ENCODE results near the gene SMIM13. TPM values are rescaled to one million over a fixed set of nuclear protein-coding genes. Genes with fewer than 3 reads are reported as not detected.

Gene SMIM13
- polyA plus RNA-seq, 2 donors = 2.1 to 2.9 TPM

DNA sequence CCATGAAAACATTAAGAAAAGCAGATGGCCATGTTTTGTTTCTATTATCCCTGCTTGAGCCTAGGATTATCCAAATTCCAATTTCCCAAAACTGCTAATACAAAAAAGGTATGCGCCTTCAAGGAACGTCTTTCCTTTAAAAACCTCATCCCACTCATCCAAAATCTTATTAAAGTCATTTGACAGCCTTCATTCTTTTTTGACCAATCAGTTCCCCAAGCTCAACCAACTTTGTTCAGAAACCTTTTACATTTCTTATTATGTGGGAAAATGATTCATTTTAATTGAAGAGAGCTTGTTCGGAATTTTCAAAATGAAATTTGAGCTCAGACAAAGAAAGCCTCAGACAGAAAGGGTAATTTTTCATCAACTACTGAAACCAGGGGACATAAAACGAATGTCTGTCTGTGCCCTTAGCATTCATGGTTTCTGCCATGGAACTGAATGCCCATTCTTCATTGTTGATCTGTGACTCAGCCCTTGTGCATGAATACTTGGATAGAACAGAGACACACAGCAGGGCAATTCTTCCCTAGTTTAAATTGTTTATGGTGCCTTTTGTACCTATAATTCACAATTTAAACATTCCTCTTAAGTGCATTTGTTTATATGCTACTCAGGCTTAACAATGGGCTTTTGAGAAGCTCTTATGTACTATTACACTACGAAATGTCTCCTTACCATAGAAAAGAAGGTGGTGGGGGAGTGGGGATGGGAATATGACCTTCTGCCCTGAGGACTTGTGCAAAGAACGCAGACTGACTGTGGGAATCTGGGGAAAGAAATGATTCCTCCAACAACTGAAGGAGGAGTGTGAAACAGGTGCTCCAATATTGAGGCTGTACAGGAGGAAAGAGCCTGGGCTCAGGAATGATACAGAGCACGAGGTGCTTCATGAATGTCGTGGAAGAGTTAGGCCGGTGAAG, 67.7 kb downstream of the SMIM13 start:
- no peaks in the 10 kb centered on the region for H3K36me3 ChIP-seq (ENCODE audit: control insufficient read depth in 2 of 2, insufficient read depth in 2 of 2, low read length in 1 of 2)
- no peaks in the 10 kb centered on the region for H3K9me3 ChIP-seq (ENCODE audit: control insufficient read depth in 2 of 2, insufficient read depth in 1 of 2, low read depth in 1 of 2, low read length in 1 of 2)
- WGBS, 2 donors = 82 to 91% methylated on average over 9 of the region's 9 CpGs
- H3K27ac ChIP-seq (ENCODE audit: low read depth in 2 of 2, low read length in 1 of 2) = no peak overlapping the region
- no peak overlapping the region for H3K4me3 ChIP-seq (ENCODE audit: low read depth in 1 of 2, low read length in 2 of 2)
- no peaks in the 10 kb centered on the region for H3K27me3 ChIP-seq (ENCODE audit: control insufficient read depth in 1 of 2, insufficient read depth in 2 of 2, low read length in 2 of 2)
- H3K4me1 ChIP-seq (ENCODE audit: control insufficient read depth in 2 of 2, insufficient read depth in 2 of 2, low read length in 1 of 2) = no peaks in the 10 kb centered on the region

DNA sequence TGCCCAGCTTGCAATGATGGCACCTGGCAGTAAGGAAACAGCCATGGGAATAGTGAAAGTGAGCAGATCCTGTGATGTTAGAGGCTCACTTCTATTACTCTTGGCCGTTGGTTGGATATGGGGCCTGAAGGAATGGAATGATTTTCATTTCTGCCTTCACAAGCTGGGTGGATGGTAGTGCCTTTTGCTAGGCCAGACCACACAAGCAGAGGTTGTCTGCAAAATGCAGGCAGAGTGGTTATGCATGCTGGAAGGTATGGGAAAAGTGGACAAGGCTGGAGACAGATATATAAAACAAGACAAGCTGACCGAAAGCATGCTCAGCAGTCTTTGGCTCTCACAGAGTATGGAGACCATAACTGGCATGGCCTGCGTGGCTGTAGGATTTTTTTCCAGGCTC, 68.6 kb downstream of the SMIM13 start:
- WGBS, 2 donors = 92 to 95% methylated on average over 3 of the region's 3 CpGs
- H3K27me3 ChIP-seq (ENCODE audit: control insufficient read depth in 1 of 2, insufficient read depth in 2 of 2, low read length in 2 of 2) = no peaks in the 10 kb centered on the region
- H3K36me3 ChIP-seq (ENCODE audit: control insufficient read depth in 2 of 2, insufficient read depth in 2 of 2, low read length in 1 of 2) = no peaks in the 10 kb centered on the region
- H3K4me3 ChIP-seq (ENCODE audit: low read depth in 1 of 2, low read length in 2 of 2) = no peak overlapping the region
- H3K27ac ChIP-seq (ENCODE audit: low read depth in 2 of 2, low read length in 1 of 2) = no peak overlapping the region
- H3K4me1 ChIP-seq (ENCODE audit: control insufficient read depth in 2 of 2, insufficient read depth in 2 of 2, low read length in 1 of 2) = no peaks in the 10 kb centered on the region
- H3K9me3 ChIP-seq (ENCODE audit: control insufficient read depth in 2 of 2, insufficient read depth in 1 of 2, low read depth in 1 of 2, low read length in 1 of 2) = no peaks in the 10 kb centered on the region

DNA sequence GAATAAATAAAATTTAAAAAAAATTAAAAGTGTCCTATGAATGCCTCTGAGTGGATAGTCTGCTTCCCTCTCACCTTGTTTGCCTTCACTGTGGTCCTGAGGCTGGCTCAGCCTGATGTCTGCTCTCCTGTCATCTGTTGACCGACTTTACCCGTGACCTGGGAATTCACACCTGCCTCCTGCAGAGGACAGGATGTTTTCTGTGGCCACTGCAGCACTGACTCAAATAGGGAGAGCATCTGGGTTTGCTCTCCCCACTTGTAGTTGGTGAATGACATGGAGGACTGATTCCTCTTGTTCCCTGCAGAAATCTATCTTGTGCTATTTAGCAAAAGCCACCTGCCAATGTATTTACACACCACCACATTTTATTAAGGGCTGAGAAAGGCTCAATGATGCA, 70.3 kb downstream of the SMIM13 start:
- H3K4me1 ChIP-seq (ENCODE audit: control insufficient read depth in 2 of 2, insufficient read depth in 2 of 2, low read length in 1 of 2) = no peaks in the 10 kb centered on the region
- WGBS, 2 donors = 76 to 95% methylated on average over 2 of the region's 2 CpGs
- no peaks in the 10 kb centered on the region for H3K36me3 ChIP-seq (ENCODE audit: control insufficient read depth in 2 of 2, insufficient read depth in 2 of 2, low read length in 1 of 2)
- no peak overlapping the region for H3K4me3 ChIP-seq (ENCODE audit: low read depth in 1 of 2, low read length in 2 of 2)
- H3K9me3 ChIP-seq (ENCODE audit: control insufficient read depth in 2 of 2, insufficient read depth in 1 of 2, low read depth in 1 of 2, low read length in 1 of 2) = no peaks in the 10 kb centered on the region
- H3K27ac ChIP-seq (ENCODE audit: low read depth in 2 of 2, low read length in 1 of 2) = no peak overlapping the region
- H3K27me3 ChIP-seq (ENCODE audit: control insufficient read depth in 1 of 2, insufficient read depth in 2 of 2, low read length in 2 of 2) = no peaks in the 10 kb centered on the region

DNA sequence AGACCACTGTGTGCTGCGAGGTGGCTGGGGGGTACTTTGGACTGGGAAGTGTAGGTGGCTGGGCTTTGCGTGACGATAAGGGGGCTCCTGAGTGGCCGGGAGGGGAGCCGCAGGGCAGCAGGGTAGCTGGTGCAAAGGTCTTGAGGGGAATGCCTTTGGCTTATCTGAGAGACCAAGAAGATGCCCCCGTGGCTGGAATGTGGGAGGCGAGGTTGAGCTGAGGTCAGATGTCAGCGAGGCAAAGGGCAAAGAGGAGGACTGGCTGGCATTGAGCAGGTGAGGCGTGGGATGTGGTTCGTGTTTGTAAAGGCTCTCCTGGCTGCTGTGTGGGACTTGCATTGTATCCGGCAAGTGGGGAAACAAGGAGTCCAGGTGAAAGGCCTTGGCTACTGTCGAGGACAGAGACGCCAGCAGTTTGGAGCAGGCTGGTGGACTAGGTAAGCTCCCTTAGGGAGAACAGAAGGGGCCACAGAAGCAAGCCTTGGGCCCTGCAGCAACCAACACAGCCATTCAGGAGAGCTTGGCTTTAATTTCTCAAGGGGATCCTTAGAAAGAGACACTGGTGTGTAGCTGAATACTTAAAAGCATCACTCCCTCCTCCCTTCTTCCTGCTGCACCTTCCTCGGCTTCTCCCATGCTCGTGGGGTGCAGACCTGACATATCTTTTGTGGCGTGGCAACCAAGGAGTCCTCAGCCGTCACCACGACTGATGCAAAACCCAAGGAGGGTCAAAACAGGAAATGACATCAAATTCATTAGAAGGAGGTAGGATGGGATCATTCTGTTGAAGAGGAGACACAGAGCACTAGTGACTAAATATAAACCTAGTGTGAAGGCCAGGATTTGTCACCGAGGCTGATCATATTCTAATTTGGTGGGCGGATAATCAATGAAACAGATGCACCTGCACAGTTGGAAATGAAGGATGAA, 71.3 kb downstream of the SMIM13 start:
- no peaks in the 10 kb centered on the region for H3K4me1 ChIP-seq (ENCODE audit: control insufficient read depth in 2 of 2, insufficient read depth in 2 of 2, low read length in 1 of 2)
- 85 to 88% methylated on average over 20 of the region's 20 CpGs for WGBS, 2 donors
- H3K4me3 ChIP-seq (ENCODE audit: low read depth in 1 of 2, low read length in 2 of 2) = no peak overlapping the region
- H3K36me3 ChIP-seq (ENCODE audit: control insufficient read depth in 2 of 2, insufficient read depth in 2 of 2, low read length in 1 of 2) = no peaks in the 10 kb centered on the region
- no peaks in the 10 kb centered on the region for H3K9me3 ChIP-seq (ENCODE audit: control insufficient read depth in 2 of 2, insufficient read depth in 1 of 2, low read depth in 1 of 2, low read length in 1 of 2)
- H3K27ac ChIP-seq (ENCODE audit: low read depth in 2 of 2, low read length in 1 of 2) = no peak overlapping the region
- H3K27me3 ChIP-seq (ENCODE audit: control insufficient read depth in 1 of 2, insufficient read depth in 2 of 2, low read length in 2 of 2) = no peaks in the 10 kb centered on the region

DNA sequence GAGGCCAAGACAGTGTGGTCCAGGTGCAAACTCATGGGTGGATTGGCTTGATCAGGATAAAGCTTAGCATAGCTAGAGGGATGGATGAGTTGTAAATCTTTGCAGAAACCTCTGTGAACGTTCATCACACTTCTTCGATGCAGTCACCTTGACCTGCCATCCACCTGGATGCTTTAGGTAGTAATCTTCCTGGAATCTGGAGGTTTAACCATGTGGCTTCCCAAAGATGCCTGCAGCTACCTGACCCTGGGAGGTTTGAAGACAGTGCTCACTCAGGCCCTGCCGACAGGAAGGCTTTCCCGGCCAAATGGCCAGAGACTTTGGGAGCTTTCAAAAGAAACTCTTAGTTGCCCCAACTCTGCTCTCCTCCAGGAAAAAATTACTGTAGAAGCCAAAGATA, 73.3 kb downstream of the SMIM13 start:
- Histone ChIP-seq H3K4me1 (ENCODE audit: control insufficient read depth in 2 of 2, insufficient read depth in 2 of 2, low read length in 1 of 2) (no peaks in the 10 kb centered on the region), H3K9me3 (ENCODE audit: control insufficient read depth in 2 of 2, insufficient read depth in 1 of 2, low read depth in 1 of 2, low read length in 1 of 2) (no peaks in the 10 kb centered on the region), H3K4me3 (ENCODE audit: low read depth in 1 of 2, low read length in 2 of 2) (no peak overlapping the region), H3K27me3 (ENCODE audit: control insufficient read depth in 1 of 2, insufficient read depth in 2 of 2, low read length in 2 of 2) (no peaks in the 10 kb centered on the region), H3K27ac (ENCODE audit: low read depth in 2 of 2, low read length in 1 of 2) (no peak overlapping the region), H3K36me3 (ENCODE audit: control insufficient read depth in 2 of 2, insufficient read depth in 2 of 2, low read length in 1 of 2) (no peaks in the 10 kb centered on the region)
- 36 to 65% methylated on average over 4 of the region's 4 CpGs for WGBS, 2 donors

DNA sequence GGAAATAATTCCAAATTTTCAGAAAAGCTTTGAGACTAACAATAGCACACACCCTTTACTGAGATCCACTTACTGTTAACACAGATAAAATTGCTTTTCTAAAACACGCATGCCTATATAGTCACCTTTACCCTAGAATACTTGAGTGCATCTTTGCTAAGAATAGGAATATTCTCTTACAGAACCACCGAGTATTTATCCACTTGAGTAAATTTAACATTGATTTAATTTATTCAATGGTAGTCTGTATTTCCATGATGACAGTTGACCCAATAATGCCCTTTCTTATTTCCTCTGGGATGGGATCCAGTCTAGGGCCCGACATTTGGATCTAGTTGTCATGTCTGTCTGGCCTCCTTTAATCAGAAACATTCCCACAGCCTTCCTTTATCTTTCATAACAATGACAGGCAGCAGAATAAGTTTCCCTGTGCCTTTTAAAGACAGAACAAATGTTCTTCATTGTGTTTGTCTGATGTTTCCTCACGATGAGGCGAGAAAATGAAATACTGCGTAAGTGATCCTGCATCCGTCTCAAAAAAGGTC, 74.5 kb downstream of the SMIM13 start:
- H3K36me3 ChIP-seq (ENCODE audit: control insufficient read depth in 2 of 2, insufficient read depth in 2 of 2, low read length in 1 of 2) = no peaks in the 10 kb centered on the region
- H3K4me3 ChIP-seq (ENCODE audit: low read depth in 1 of 2, low read length in 2 of 2) = no peak overlapping the region
- WGBS, 2 donors = 69 to 77% methylated on average over 7 of the region's 7 CpGs
- no peak overlapping the region for H3K27ac ChIP-seq (ENCODE audit: low read depth in 2 of 2, low read length in 1 of 2)
- H3K27me3 ChIP-seq (ENCODE audit: control insufficient read depth in 1 of 2, insufficient read depth in 2 of 2, low read length in 2 of 2) = no peaks in the 10 kb centered on the region
- no peaks in the 10 kb centered on the region for H3K9me3 ChIP-seq (ENCODE audit: control insufficient read depth in 2 of 2, insufficient read depth in 1 of 2, low read depth in 1 of 2, low read length in 1 of 2)
- H3K4me1 ChIP-seq (ENCODE audit: control insufficient read depth in 2 of 2, insufficient read depth in 2 of 2, low read length in 1 of 2) = peaks cover 0 to 2% of the 10 kb centered on the region in 2 donors

DNA sequence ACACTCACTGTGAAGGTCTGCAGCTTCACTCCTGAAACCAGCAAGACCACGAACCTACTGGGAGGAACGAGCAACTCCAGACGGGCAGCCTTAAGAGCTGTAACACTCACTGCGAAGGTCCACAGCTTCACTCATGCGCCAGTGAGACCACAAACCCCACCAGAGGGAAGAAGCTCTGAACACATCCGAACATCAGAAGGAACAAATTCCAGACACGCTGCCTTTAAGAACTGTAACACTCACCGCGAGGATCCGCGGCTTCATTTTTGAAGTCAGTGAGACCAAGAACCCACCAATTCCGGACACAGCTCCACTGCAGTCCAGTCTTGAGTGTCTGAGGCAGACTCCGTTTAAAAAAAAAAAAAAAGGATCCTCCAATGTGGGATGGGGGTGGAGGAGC, 78.3 kb downstream of the SMIM13 start:
- 94 to 95% methylated on average over 13 of the region's 13 CpGs for WGBS, 2 donors
- Histone ChIP-seq H3K9me3 (ENCODE audit: control insufficient read depth in 2 of 2, insufficient read depth in 1 of 2, low read depth in 1 of 2, low read length in 1 of 2) (no peaks in the 10 kb centered on the region), H3K4me1 (ENCODE audit: control insufficient read depth in 2 of 2, insufficient read depth in 2 of 2, low read length in 1 of 2) (peaks cover 0 to 2% of the 10 kb centered on the region in 2 donors)

DNA sequence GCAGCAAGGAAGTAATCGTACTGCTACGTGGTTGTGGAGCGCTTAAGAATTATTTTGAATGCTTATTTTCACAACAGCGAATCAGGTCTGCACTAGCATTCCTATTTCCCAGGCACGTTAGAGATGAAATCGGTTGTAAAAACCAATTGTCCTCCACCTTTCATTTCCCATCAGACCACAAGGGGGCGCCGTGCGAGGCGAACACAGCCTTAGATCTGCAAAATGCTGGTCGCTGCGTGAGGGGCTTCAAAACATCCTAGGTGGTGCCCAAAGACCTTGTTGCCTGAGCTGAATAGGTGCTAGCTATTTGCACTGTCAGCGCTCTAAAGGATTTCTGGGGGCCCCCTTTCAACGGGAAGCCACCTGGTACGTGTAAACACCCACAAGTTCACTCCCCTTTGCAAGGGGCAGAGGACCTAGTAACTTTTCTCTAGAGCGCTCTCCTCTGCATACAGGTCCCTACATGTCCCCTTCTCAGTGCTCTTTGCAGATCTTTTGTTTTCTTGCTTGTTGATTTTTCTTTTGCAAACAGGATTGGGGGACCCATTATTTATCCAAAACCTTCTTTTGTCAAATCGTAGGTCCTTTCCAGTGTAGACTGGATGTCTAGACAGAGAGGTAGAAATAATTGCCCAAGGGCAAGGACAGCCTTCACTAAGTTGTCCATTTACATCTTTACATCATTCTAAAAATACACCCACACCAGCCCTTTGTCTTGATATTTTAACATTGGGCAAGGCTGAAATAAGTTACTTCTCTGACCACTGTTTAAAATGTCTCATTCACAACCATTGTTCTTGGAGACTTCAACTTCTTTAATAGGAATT, 79.1 kb downstream of the SMIM13 start:
- Histone ChIP-seq H3K27ac (ENCODE audit: low read depth in 2 of 2, low read length in 1 of 2) (no peak overlapping the region), H3K4me1 (ENCODE audit: control insufficient read depth in 2 of 2, insufficient read depth in 2 of 2, low read length in 1 of 2) (peaks cover 0 to 2% of the 10 kb centered on the region in 2 donors), H3K27me3 (ENCODE audit: control insufficient read depth in 1 of 2, insufficient read depth in 2 of 2, low read length in 2 of 2) (no peaks in the 10 kb centered on the region), H3K9me3 (ENCODE audit: control insufficient read depth in 2 of 2, insufficient read depth in 1 of 2, low read depth in 1 of 2, low read length in 1 of 2) (no peaks in the 10 kb centered on the region), H3K36me3 (ENCODE audit: control insufficient read depth in 2 of 2, insufficient read depth in 2 of 2, low read length in 1 of 2) (no peaks in the 10 kb centered on the region), H3K4me3 (ENCODE audit: low read depth in 1 of 2, low read length in 2 of 2) (no peak overlapping the region)
- 19 to 25% methylated on average over 17 of the region's 17 CpGs for WGBS, 2 donors

More for the DNA sequence above, 78.3 kb downstream of the SMIM13 start:
- Histone ChIP-seq H3K4me3 (ENCODE audit: low read depth in 1 of 2, low read length in 2 of 2) (no peak overlapping the region), H3K36me3 (ENCODE audit: control insufficient read depth in 2 of 2, insufficient read depth in 2 of 2, low read length in 1 of 2) (no peaks in the 10 kb centered on the region), H3K27ac (ENCODE audit: low read depth in 2 of 2, low read length in 1 of 2) (no peak overlapping the region), H3K27me3 (ENCODE audit: control insufficient read depth in 1 of 2, insufficient read depth in 2 of 2, low read length in 2 of 2) (no peaks in the 10 kb centered on the region)

DNA sequence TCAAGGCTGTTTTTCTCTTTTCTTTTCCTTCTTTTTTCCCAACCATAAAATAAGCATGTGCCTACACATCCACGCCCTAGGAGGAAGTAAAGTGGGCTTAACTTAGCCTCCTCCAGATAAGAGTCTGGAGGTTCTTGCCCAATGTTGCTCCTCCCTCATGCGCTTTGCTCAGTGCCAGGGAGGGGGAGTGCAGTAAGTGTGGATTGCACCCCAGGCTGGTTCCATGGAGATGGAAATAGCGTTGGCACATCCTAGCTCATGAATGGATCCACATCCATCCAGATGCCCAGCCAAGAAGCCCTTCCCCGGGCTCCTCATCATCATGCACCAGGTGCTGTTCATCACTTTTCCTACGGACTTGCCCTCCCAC, 80.6 kb downstream of the SMIM13 start:
- H3K4me3 ChIP-seq (ENCODE audit: low read depth in 1 of 2, low read length in 2 of 2) = no peak overlapping the region
- WGBS, 2 donors = 95 to 96% methylated on average over 5 of the region's 5 CpGs

More for the DNA sequence above, 80.6 kb downstream of the SMIM13 start:
- no peaks in the 10 kb centered on the region for H3K9me3 ChIP-seq (ENCODE audit: control insufficient read depth in 2 of 2, insufficient read depth in 1 of 2, low read depth in 1 of 2, low read length in 1 of 2)
- no peak overlapping the region for H3K27ac ChIP-seq (ENCODE audit: low read depth in 2 of 2, low read length in 1 of 2)
- H3K36me3 ChIP-seq (ENCODE audit: control insufficient read depth in 2 of 2, insufficient read depth in 2 of 2, low read length in 1 of 2) = no peaks in the 10 kb centered on the region
- no peaks in the 10 kb centered on the region for H3K27me3 ChIP-seq (ENCODE audit: control insufficient read depth in 1 of 2, insufficient read depth in 2 of 2, low read length in 2 of 2)
- peaks cover 0 to 2% of the 10 kb centered on the region in 2 donors for H3K4me1 ChIP-seq (ENCODE audit: control insufficient read depth in 2 of 2, insufficient read depth in 2 of 2, low read length in 1 of 2)

Data from esophagus (tissue), 2 donors.